ENCODE data around the gene TCEANC. TPM values are rescaled to one million over a fixed set of nuclear protein-coding genes. Genes with fewer than 3 reads are reported as not detected.

Gene TCEANC
- total RNA-seq, 1 donor, result 5.2 TPM

DNA sequence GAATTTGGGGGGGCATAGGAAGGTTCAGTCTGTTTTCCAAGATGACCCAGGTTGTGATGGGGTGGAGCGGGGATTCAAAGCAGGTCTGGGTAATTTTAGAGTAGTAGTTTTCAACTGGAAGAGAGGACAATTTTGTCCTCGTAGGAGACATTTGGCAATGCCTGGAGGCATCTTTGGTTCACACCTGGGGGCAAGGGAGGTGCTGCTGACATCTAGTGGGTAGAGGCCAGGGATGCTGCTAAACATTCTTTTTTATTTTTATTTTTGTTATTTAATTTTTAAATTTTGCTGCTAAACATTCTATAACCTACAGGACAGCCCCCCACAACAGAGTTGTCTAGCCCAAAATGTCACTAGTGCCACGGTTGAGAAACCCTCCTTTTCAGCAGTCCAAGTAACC, 37.9 kb downstream of the TCEANC start:
- TF ChIP-seq CTCF (IDR thresholded peaks at IDR 0.05; ENCODE audit: insufficient read depth, low read depth, low read length), result peak; percentile 35
- DNase-seq (ENCODE audit: low read depth), result no peak
- H3K4me3 ChIP-seq (ENCODE audit: low read depth, low read length), result peak overlapping the region; percentile 86

- DNase-seq (ENCODE audit: low read depth), result peak; percentile 44
- TF ChIP-seq CTCF (IDR thresholded peaks at IDR 0.05; ENCODE audit: insufficient read depth, low read depth, low read length), result no peak
- H3K4me3 ChIP-seq (ENCODE audit: low read depth, low read length), result peak overlapping the region; percentile 86
Measured at GRCh38 chrX:13691841-13692371, 39.0 kb downstream of the TCEANC start.

DNA sequence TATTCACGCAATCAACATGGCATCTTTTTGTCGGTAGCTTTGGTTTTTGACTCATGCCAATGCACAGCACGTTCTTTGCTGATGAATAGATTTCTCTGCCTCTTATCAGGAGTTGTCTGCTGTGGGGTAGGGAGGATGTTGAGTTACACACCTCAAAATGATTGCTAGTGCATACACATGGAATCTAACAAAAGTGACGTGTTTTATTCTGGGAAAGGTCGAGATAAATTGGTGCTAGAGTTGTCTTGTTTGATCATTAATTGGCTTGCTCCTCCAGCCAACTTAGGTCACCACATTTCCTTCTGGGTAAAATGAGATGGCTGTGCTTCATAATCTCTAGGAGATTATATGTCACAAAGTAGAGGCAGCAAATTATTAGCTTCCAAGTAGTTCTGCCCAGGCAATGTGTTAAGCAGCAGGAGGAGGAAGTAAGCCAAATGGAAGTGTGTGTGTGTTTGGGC, 39.9 kb downstream of the TCEANC start:
- H3K4me3 ChIP-seq (ENCODE audit: low read depth, low read length), result peak overlapping the region; percentile 86
- no peak for TF ChIP-seq CTCF (IDR thresholded peaks at IDR 0.05; ENCODE audit: insufficient read depth, low read depth, low read length)
- DNase-seq (ENCODE audit: low read depth), result no peak

- DNase-seq (ENCODE audit: low read depth), result no peak
- TF ChIP-seq CTCF (IDR thresholded peaks at IDR 0.05; ENCODE audit: insufficient read depth, low read depth, low read length), result no peak
- peak overlapping the region; percentile 29 for H3K4me3 ChIP-seq (ENCODE audit: low read depth, low read length)
Measured at GRCh38 chrX:13693341-13693961, 40.5 kb downstream of the TCEANC start.

- TF ChIP-seq CTCF (IDR thresholded peaks at IDR 0.05; ENCODE audit: insufficient read depth, low read depth, low read length), result no peak
- no peak for DNase-seq (ENCODE audit: low read depth)
- no peak overlapping the region for H3K4me3 ChIP-seq (ENCODE audit: low read depth, low read length)
Measured at GRCh38 chrX:13694359-13694758, 41.4 kb downstream of the TCEANC start.

GRCh38 chrX:13694983-13695382, 42.0 kb downstream of the TCEANC start:
- H3K4me3 ChIP-seq (ENCODE audit: low read depth, low read length), result no peak overlapping the region
- DNase-seq (ENCODE audit: low read depth), result no peak

More at GRCh38 chrX:13694983-13695382, 42.0 kb downstream of the TCEANC start:
- no peak for TF ChIP-seq CTCF (IDR thresholded peaks at IDR 0.05; ENCODE audit: insufficient read depth, low read depth, low read length)

All from fibroblast of villous mesenchyme (primary cell).